ENCODE results near the gene POLE2.
"Not testable (repeated sequence)": the region's sequence is repeated elsewhere in the genome, so short reads cannot be mapped to it uniquely, and the experiment has no call there.

POLE2 gene

DNA sequence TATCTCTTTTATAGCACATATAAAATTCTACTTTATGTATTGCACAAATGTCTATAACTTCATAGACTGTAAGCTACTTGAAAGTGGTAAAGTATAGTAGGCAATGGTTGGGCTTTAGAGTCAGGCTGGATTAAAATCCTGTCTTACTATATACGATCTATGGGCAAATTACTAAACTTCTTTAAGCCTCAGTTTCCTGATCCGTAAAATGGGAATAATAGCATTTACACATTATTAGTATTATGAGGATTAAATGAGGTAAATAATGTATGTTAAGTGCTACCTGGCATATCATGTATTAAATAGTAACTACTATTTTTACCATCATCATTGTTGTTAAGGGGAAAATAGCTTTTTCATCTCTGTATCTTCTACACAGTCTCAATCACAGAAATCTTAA, 14.4 kb downstream of the POLE2 start:
- TF ChIP-seq, protein P1, sequence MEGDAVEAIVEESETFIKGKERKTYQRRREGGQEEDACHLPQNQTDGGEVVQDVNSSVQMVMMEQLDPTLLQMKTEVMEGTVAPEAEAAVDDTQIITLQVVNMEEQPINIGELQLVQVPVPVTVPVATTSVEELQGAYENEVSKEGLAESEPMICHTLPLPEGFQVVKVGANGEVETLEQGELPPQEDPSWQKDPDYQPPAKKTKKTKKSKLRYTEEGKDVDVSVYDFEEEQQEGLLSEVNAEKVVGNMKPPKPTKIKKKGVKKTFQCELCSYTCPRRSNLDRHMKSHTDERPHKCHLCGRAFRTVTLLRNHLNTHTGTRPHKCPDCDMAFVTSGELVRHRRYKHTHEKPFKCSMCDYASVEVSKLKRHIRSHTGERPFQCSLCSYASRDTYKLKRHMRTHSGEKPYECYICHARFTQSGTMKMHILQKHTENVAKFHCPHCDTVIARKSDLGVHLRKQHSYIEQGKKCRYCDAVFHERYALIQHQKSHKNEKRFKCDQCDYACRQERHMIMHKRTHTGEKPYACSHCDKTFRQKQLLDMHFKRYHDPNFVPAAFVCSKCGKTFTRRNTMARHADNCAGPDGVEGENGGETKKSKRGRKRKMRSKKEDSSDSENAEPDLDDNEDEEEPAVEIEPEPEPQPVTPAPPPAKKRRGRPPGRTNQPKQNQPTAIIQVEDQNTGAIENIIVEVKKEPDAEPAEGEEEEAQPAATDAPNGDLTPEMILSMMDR (IDR thresholded peaks at IDR 0.05), result no peak
- Histone ChIP-seq H3K4me3 (ENCODE audit: low read depth in 1 of 2, low read length in 1 of 2) (no peak overlapping the region), H3K27me3 (no peaks in the 10 kb centered on the region), H3K36me3 (peaks cover 10% of the 10 kb centered on the region), H3K4me1 (ENCODE audit: control insufficient read depth in 1 of 2, insufficient read depth in 1 of 2, low read depth in 1 of 2, low read length in 1 of 2) (no peaks in the 10 kb centered on the region), H3K27ac (no peak overlapping the region), H3K9me3 (no peaks in the 10 kb centered on the region)

DNA sequence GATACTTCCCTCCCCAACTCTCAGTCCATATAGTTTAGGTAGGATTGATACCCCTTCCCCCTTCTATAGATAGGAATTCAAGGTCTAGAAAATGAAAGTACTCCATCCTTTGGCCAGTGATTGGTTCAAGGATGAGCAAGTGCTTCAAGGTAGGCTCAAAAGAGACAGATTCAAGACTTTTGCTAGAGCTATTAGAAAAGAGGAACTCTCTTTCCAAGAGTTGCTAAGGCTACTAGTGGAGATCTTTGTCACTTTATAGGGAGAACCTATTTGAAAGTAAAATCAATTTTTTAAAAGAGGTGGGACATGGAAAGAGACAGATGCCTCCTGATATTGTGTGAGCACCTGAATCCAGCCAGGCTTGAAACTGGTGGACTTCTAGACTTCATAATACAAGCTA, 17.5 kb downstream of the POLE2 start:
- Histone ChIP-seq H3K27me3 (no peaks in the 10 kb centered on the region), H3K36me3 (no peaks in the 10 kb centered on the region), H3K9me3 (no peaks in the 10 kb centered on the region), H3K4me3 (ENCODE audit: low read depth in 1 of 2, low read length in 1 of 2) (no peak overlapping the region), H3K27ac (no peak overlapping the region), H3K4me1 (ENCODE audit: control insufficient read depth in 1 of 2, insufficient read depth in 1 of 2, low read depth in 1 of 2, low read length in 1 of 2) (no peaks in the 10 kb centered on the region)
- TF ChIP-seq, protein P1 (IDR thresholded peaks at IDR 0.05), result no peak

DNA sequence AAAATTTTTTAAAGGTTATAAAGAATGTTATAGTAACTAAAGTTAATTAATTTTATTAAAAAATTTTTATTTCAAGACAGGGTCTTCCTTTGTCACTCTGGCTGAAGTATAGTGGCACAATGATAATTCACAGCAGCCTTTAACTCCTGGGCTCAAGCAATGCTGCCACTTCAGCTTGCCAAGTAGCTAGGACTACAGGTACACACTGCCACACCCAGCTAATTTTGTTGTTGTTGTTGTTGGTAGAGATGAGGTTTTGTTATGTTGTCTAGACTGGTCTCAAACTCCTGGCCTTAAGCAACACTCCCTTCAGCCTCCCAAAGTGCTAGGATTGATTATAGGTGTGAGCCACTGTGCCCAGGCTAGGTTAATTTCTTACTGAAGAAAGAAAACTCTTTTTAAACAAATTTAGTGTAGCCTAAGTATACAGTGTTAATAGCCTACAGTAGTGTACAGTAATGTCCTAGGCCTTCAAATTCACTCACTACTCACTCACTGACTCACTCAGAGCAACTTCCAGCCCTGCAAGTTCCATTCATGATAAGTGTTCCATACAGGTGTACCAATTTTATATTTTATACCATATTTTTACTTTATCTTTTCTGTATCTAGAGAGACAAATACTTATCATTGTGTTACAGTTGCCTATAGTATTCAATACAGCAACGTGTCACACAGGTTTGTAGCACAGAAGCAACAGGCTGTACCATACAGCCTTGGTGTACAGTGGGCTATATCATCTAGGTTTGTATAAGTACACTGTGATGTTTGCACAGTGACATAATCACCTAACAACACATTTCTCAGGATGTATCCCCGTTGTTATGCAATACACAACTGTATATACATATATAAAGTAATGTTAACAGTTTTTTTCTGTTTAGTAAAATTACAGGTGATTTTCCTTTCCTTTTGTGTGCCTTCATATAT, 28.2 kb downstream of the POLE2 start:
- no peaks in the 10 kb centered on the region for H3K4me1 ChIP-seq (ENCODE audit: control insufficient read depth in 1 of 2, insufficient read depth in 1 of 2, low read depth in 1 of 2, low read length in 1 of 2)
- no peaks in the 10 kb centered on the region for H3K9me3 ChIP-seq
- no peak overlapping the region for H3K27ac ChIP-seq
- no peak overlapping the region for H3K4me3 ChIP-seq (ENCODE audit: low read depth in 1 of 2, low read length in 1 of 2)
- H3K27me3 ChIP-seq, result no peaks in the 10 kb centered on the region
- peaks cover 8% of the 10 kb centered on the region for H3K36me3 ChIP-seq
- TF ChIP-seq, protein P1 (IDR thresholded peaks at IDR 0.05), result no peak

DNA sequence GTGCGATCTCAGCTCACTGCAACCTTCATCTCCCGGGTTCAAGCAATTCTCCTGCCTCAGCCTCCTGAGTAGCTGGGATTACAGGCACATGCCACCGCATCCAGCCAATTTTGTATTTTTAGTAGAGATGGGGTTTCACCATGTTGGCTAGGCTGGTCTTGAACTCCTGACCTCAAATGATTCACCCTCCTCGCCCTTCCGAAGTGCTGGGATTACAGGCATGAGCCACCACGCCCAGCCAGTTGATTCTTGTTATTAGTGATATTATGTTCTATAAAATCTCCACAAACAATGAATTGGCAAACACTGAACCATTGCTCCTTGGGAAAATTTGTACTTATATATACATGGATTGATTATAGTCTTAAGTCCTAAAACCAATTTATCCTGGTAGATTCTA, 30.5 kb downstream of the POLE2 start:
- not testable (repeated sequence) for H3K9me3 ChIP-seq; H3K4me3 ChIP-seq (ENCODE audit: low read depth in 1 of 2, low read length in 1 of 2); H3K36me3 ChIP-seq; H3K4me1 ChIP-seq (ENCODE audit: control insufficient read depth in 1 of 2, insufficient read depth in 1 of 2, low read depth in 1 of 2, low read length in 1 of 2); H3K27ac ChIP-seq; H3K27me3 ChIP-seq

DNA sequence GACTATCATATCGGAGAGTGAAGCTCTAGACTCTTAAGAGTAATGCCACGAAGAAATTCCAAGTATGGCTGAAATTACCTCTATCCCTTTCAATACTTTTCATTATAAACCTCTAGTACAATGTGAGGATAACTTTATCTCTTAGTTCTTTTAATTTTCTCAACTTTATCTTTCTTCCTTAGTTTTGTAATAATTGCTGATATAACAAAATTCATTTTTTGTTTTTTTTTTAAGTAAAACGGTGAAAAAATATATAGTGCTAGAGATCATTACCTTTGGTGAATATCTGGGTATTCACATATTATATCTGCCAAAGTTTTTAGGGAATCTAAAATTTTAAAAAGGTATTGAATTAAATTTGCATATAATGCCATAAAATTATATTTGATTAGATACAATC, 33.5 kb downstream of the POLE2 start:
- Histone ChIP-seq H3K27me3 (no peaks in the 10 kb centered on the region), H3K4me1 (ENCODE audit: control insufficient read depth in 1 of 2, insufficient read depth in 1 of 2, low read depth in 1 of 2, low read length in 1 of 2) (no peaks in the 10 kb centered on the region), H3K9me3 (no peaks in the 10 kb centered on the region), H3K4me3 (ENCODE audit: low read depth in 1 of 2, low read length in 1 of 2) (no peak overlapping the region), H3K27ac (no peak overlapping the region), H3K36me3 (no peaks in the 10 kb centered on the region)
- TF ChIP-seq, protein P1 (IDR thresholded peaks at IDR 0.05), result no peak

DNA sequence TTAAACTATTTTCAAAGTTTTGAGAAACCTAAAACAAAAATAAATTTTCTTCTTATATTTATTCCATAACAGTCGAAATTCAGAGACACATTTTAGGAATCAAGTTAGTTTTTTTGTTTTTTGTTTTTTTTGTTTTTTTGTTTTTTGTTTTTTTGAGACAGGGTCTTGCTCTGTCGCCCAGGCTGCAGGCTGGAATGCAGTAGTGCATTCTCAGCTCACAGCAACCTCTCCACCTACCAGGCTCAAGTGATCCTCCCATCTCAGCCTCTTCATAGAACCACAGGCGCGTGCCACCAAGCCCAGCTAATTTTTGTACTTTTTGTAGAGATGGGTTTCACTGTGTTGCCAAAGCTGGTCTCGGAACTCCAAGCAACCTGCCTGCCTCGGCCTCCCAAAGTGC, 34.5 kb downstream of the POLE2 start:
- no peaks in the 10 kb centered on the region for H3K27me3 ChIP-seq
- H3K4me3 ChIP-seq (ENCODE audit: low read depth in 1 of 2, low read length in 1 of 2), result no peak overlapping the region
- H3K36me3 ChIP-seq, result no peaks in the 10 kb centered on the region
- no peak overlapping the region for H3K27ac ChIP-seq
- TF ChIP-seq, protein P1 (IDR thresholded peaks at IDR 0.05), result no peak
- no peaks in the 10 kb centered on the region for H3K9me3 ChIP-seq
- H3K4me1 ChIP-seq (ENCODE audit: control insufficient read depth in 1 of 2, insufficient read depth in 1 of 2, low read depth in 1 of 2, low read length in 1 of 2), result no peaks in the 10 kb centered on the region

Data from neutrophil (primary cell).